ENCODE measurements around the gene KIF21B.
"Not testable (repeated sequence)": the region's sequence is repeated elsewhere in the genome, so short reads cannot be mapped to it uniquely, and the experiment has no call there.

KIF21B gene

DNA sequence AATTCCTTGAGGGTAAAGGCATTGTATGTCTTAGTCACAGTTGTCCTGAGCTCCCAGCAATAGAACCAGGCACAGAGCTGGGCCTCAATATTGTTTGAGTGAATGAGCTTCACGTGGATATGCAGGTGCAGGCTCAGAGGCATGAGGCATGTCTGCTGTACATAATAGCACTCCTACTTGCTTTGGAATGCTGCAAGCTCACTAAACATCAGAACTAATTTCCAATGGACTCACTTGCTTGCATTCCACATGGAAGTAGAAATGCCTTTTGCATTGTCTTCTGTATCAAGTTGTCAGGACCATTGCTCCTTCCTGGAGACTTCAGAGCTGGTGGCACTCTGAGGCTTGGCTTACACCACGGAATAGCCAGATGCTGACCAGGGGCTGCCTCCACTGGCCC lies 91.7 kb downstream of the KIF21B start:
- H3K27ac ChIP-seq = no peak overlapping the region
- ChIA-PET POLR2A (ENCODE audit: low non-redundant PET) (interaction anchor here (0.6 kb wide), 1 partner anchor 14 kb away, joined by 3 read pairs; no protein-coding TSS in a partner anchor), CTCF (interaction anchor here (1.0 to 1.5 kb wide), 3 partner anchors 13 to 83 kb away, joined by 3 to 6 read pairs (median 5); no protein-coding TSS in a partner anchor)
- DNase-seq (ENCODE audit: low spot score) = no peak
- TF ChIP-seq, protein P1, sequence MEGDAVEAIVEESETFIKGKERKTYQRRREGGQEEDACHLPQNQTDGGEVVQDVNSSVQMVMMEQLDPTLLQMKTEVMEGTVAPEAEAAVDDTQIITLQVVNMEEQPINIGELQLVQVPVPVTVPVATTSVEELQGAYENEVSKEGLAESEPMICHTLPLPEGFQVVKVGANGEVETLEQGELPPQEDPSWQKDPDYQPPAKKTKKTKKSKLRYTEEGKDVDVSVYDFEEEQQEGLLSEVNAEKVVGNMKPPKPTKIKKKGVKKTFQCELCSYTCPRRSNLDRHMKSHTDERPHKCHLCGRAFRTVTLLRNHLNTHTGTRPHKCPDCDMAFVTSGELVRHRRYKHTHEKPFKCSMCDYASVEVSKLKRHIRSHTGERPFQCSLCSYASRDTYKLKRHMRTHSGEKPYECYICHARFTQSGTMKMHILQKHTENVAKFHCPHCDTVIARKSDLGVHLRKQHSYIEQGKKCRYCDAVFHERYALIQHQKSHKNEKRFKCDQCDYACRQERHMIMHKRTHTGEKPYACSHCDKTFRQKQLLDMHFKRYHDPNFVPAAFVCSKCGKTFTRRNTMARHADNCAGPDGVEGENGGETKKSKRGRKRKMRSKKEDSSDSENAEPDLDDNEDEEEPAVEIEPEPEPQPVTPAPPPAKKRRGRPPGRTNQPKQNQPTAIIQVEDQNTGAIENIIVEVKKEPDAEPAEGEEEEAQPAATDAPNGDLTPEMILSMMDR (conservative IDR thresholded peaks at IDR 0.05; ENCODE audit: low read depth) = no peak

DNA sequence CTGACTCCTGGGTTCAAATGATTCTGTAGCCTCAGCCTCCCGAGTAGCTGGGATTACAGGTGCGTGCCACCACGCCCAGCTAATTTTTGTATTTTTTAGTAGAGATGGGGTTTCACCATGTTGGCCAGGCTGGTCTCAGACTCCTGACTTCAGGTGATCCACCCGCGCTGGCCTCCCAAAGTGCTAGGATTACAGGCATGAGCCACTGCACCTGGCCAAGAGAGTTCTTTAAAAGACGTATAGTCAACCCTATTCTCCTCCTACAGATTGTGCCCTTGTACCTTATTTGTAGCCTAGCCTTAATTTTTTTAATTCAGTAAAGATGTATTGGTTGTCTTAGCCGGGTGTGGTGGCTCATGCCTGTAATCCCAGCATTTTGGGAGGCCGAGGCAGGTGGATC lies 93.2 kb downstream of the KIF21B start:
- CTCF ChIA-PET = interaction anchor here (1.5 kb wide), 1 partner anchor 85 kb away, joined by 5 read pairs; no protein-coding TSS in a partner anchor
- POLR2A ChIA-PET (ENCODE audit: low non-redundant PET); DNase-seq (ENCODE audit: low spot score); H3K27ac ChIP-seq: not testable (repeated sequence)

DNA sequence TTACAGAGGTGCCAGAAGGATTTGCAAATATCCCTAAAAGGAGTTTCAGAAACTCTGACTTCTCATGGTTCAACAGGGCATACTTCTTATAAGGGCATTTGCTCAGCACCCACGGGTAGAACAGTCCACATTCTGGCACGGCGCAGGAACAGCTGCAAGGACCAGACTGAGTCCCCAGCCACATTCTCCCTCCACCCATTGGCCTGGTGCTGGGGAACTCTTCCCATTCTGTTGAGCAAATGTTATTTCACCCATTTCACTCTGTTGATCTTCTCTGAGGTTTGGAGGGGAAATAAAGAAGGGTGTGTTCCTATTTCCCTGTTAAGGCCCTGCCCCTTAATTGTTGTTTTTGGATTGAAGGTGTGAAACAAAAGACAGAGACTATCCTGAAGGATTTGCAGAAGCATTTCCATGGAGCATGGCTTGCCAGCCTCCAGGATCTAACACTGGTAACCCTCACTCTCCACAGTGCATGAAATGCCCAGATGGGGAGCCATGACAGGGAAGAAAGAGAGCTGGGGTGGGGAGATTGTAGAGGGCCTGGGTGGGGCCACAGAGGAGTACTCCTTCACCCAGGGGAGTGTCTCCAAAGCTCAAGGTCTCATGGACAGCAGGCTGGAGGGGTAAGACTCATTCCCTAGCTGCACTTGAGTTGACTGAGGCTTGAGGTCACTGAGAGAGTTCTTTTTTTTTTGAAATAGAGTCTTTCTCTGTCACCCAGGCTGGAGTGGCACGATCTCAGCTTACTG lies 93.8 kb downstream of the KIF21B start:
- ChIA-PET POLR2A (ENCODE audit: low non-redundant PET) (no interaction called here), CTCF (no interaction called here)
- TF ChIP-seq, protein P1 (conservative IDR thresholded peaks at IDR 0.05; ENCODE audit: low read depth) = no peak
- no peak overlapping the region for H3K27ac ChIP-seq
- no peak for DNase-seq (ENCODE audit: low spot score)

DNA sequence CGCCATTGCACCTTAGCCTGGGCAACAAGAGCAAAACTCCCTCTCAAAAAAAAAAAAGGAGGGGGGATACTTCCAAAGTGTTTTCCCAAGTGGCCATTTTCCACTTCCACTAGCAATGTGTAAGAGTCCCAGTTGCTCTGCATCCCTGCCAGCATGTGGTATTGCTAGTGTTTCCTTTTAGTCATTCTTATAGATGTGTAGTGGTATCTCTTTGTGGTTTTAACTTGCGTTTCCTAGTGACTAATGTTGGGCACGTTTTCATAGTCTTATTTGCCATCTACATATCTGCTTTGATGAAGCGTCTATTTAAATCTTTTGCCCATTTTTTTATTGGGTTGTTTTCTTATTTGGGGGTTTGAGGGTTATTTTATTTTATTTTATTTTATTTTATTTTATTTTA lies 97.7 kb downstream of the KIF21B start:
- CTCF ChIA-PET = interaction anchor here (0.7 kb wide), 1 partner anchor 30 kb away, joined by 3 read pairs; no protein-coding TSS in a partner anchor
- TF ChIP-seq, protein P1 (conservative IDR thresholded peaks at IDR 0.05; ENCODE audit: low read depth) = no peak
- no peak for DNase-seq (ENCODE audit: low spot score)
- POLR2A ChIA-PET (ENCODE audit: low non-redundant PET) = no interaction called here
- no peak overlapping the region for H3K27ac ChIP-seq

DNA sequence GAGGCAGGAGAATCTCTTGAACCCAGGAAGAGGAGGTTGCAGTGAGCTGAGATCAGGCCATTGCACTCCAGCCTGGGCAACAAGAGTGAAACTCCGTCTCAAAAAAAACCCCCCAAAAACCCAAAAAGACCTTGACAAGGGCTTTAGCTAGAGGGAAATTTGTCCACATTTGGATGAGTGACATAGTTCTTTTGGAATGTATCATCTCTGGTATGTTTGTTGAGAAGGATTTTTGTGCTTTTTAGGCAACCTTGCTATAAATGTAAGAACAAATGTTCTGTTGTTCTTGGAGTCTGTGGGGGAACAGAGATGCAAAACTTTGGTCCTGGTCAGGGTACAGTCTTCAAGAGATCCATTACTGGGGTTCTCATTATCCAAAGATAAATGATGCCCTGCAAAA lies 99.9 kb downstream of the KIF21B start:
- no peak overlapping the region for H3K27ac ChIP-seq
- CTCF ChIA-PET = interaction anchor here (0.6 to 1.1 kb wide), 2 partner anchors 49 to 1849 kb away, joined by 3 read pairs; no protein-coding TSS in a partner anchor
- POLR2A ChIA-PET (ENCODE audit: low non-redundant PET) = no interaction called here
- TF ChIP-seq, protein P1 (conservative IDR thresholded peaks at IDR 0.05; ENCODE audit: low read depth) = no peak
- DNase-seq (ENCODE audit: low spot score) = no peak

DNA sequence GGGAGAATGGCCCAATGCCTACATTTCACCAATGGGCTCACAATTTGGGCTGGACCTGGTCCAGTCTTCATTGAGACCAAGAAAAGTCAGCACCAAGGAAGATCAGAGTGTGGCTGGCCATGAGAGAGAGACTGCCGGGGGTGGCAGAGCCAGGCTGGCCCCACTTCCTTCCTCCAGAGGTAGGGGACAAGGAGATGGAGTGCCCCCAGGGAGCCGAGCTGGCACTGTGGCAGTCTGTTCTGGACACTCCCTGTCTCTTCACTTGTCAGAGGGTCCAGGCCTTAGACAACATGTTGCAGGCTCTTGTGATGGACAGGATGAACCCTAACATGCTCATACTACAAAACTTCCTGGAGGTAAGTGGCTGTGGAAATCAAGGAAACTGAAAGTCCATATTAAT lies 101.1 kb downstream of the KIF21B start:
- TF ChIP-seq, protein P1 (conservative IDR thresholded peaks at IDR 0.05; ENCODE audit: low read depth) = no peak
- POLR2A ChIA-PET (ENCODE audit: low non-redundant PET) = no interaction called here
- DNase-seq (ENCODE audit: low spot score) = no peak
- CTCF ChIA-PET = interaction anchor here (0.6 kb wide), 1 partner anchor 89 kb away, joined by 3 read pairs; no protein-coding TSS in a partner anchor
- no peak overlapping the region for H3K27ac ChIP-seq

DNA sequence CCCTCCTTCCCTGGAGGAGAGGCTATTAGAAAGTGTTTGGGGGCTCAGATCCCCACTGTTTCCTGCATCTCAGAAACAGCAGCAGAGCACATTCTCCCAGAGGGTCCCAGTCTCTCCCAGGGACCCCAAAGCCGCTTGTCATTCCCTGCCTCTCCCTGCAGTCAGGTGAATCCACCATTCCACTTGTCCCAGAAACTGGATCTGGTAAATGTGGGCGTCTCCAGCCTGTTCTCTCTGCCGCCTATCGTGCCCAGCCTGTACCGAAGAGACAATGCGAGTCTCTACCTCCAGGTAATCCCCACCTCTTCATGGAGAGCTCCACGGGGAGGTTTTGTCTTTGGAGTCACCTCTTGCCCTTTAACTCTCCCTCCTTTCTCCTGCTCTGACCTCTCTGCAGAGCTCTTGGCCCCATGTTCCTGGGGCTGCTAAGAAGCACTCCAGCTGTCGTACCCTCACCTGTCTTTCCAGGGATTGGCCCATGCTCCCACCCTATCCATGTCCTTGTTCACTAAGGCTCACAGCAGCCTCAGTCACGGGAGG lies 101.9 kb downstream of the KIF21B start:
- POLR2A ChIA-PET (ENCODE audit: low non-redundant PET) = no interaction called here
- CTCF ChIA-PET = interaction anchor here (0.6 to 0.7 kb wide), 3 partner anchors 50 to 310 kb away, joined by 3 read pairs; no protein-coding TSS in a partner anchor
- DNase-seq (ENCODE audit: low spot score) = no peak
- no peak overlapping the region for H3K27ac ChIP-seq
- TF ChIP-seq, protein P1 (conservative IDR thresholded peaks at IDR 0.05; ENCODE audit: low read depth) = no peak

Data from RWPE1 (cell line).